Fibroblast of mammary gland (primary cell): ENCODE results near the gene FAU.
"Not testable (repeated sequence)": the region's sequence is repeated elsewhere in the genome, so short reads cannot be mapped to it uniquely, and the experiment has no call there.

Experiments
- DNase-seq: peaks from one replicate; pipeline ENCODE4 v3.0.0-alpha.2; 2010; ENCODE audit warnings: low read depth
- H3K4me3 ChIP-seq: 2 replicates; pipeline ENCODE4 v1.5.1; 2011; ENCODE audit warnings: low read depth, mild to moderate bottlenecking, low read length, moderate library complexity; ENCODE audit not compliant: control insufficient read depth
- CTCF ChIP-seq: conservative IDR thresholded peaks from 2 replicates; pipeline ENCODE4 v1.5.1; 2011; ENCODE audit warnings: low read depth, low read length, inconsistent platforms; ENCODE audit not compliant: control insufficient read depth, insufficient read depth

FAU gene

GRCh38 chr11:65151331-65151899, 29.5 kb upstream of the FAU start:
- DNase-seq: no peak
- TF ChIP-seq CTCF: no peak
- H3K4me3 ChIP-seq: no peak overlapping the region

- H3K4me3 ChIP-seq: no peak overlapping the region
- TF ChIP-seq CTCF: no peak
- peak; percentile 89 for DNase-seq
These were observed 28.8 kb upstream of the FAU start for GRCh38 chr11:65150509-65151299.

GRCh38 chr11:65150131-65150508, 28.2 kb upstream of the FAU start:
- not testable (repeated sequence) for H3K4me3 ChIP-seq

GRCh38 chr11:65148657-65149056, 26.7 kb upstream of the FAU start:
- no peak for TF ChIP-seq CTCF
- DNase-seq: no peak
- no peak overlapping the region for H3K4me3 ChIP-seq

More at GRCh38 chr11:65150131-65150508, 28.2 kb upstream of the FAU start:
- not testable (repeated sequence) for DNase-seq

- DNase-seq: no peak
- no peak overlapping the region for H3K4me3 ChIP-seq
- no peak for TF ChIP-seq CTCF
These were observed 25.6 kb upstream of the FAU start for GRCh38 chr11:65147352-65148075.

- TF ChIP-seq CTCF: no peak
- no peak for DNase-seq
- H3K4me3 ChIP-seq: no peak overlapping the region
These were observed 20.1 kb upstream of the FAU start for GRCh38 chr11:65141896-65142494.

- no peak for TF ChIP-seq CTCF
- DNase-seq: no peak
- H3K4me3 ChIP-seq: no peak overlapping the region
These were observed 14.7 kb upstream of the FAU start for GRCh38 chr11:65136515-65137096.
